Measurements from ENCODE around the gene RGL3. TPM values are rescaled to one million over a fixed set of nuclear protein-coding genes. Genes with fewer than 3 reads are reported as not detected.
A peak's percentile ranks its signal among the peaks of the same experiment; 100 is the strongest.

RGL3 gene
- total and polyA plus RNA-seq, 9 of the 15 experiments (the other 6 are each of a cell fraction or from before 2014, with no cell fraction given), result 0.12 to 0.61 (median 0.32) TPM; not detected in 4

DNA sequence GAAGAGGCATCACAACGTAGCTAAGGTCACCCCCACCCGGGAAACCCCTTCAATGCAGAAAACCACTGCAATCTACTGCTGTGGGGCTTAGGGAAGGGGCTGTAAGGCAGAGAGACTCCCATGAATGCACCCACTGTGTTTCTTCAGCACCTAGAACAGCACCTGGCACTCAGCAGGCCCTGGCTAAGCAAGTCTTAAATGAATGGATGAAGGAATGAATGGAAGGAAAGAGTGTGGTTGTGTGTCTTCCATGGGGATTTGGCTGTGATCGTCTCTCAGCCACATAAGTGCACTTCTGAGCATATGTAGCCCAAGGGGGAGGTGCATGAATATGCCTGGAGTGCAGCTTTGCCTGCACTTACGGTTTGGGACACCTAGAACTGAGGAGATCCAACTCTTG lies 69.9 kb downstream of the RGL3 start (continued):
- TF ChIP-seq POLR2AphosphoS5 (IDR thresholded peaks at IDR 0.05; ENCODE audit: control insufficient read depth, insufficient read depth, low read depth, low read length) (no peak), BACH1 (tag; IDR thresholded peaks at IDR 0.05) (no peak), PHF21A (IDR thresholded peaks at IDR 0.05; ENCODE audit: borderline replicate concordance, low read depth) (no peak), ZNF239 (CRISPR knock-in tag; IDR thresholded peaks at IDR 0.05) (no peak), ZNF24 (IDR thresholded peaks at IDR 0.05) (peak; percentile 36; the same call in 1 of the 2 replicates), FOXJ2 (tag; IDR thresholded peaks at IDR 0.05) (no peak), ZNF134 (CRISPR knock-in tag; conservative IDR thresholded peaks at IDR 0.05) (no peak), EHMT2 (IDR thresholded peaks at IDR 0.05) (peak; percentile 72), MIER1 (IDR thresholded peaks at IDR 0.05; ENCODE audit: low read depth) (peak; percentile 74), PURB (CRISPR knock-in tag; IDR thresholded peaks at IDR 0.05; ENCODE audit: low read depth) (no peak), XRCC4 (IDR thresholded peaks at IDR 0.05; ENCODE audit: extremely low read depth, insufficient read depth, insufficient read length) (no peak)
- TF ChIP-seq, protein P1, sequence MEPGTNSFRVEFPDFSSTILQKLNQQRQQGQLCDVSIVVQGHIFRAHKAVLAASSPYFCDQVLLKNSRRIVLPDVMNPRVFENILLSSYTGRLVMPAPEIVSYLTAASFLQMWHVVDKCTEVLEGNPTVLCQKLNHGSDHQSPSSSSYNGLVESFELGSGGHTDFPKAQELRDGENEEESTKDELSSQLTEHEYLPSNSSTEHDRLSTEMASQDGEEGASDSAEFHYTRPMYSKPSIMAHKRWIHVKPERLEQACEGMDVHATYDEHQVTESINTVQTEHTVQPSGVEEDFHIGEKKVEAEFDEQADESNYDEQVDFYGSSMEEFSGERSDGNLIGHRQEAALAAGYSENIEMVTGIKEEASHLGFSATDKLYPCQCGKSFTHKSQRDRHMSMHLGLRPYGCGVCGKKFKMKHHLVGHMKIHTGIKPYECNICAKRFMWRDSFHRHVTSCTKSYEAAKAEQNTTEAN (CRISPR knock-in tag; IDR thresholded peaks at IDR 0.05), result no peak
- TF ChIP-seq, protein P2, sequence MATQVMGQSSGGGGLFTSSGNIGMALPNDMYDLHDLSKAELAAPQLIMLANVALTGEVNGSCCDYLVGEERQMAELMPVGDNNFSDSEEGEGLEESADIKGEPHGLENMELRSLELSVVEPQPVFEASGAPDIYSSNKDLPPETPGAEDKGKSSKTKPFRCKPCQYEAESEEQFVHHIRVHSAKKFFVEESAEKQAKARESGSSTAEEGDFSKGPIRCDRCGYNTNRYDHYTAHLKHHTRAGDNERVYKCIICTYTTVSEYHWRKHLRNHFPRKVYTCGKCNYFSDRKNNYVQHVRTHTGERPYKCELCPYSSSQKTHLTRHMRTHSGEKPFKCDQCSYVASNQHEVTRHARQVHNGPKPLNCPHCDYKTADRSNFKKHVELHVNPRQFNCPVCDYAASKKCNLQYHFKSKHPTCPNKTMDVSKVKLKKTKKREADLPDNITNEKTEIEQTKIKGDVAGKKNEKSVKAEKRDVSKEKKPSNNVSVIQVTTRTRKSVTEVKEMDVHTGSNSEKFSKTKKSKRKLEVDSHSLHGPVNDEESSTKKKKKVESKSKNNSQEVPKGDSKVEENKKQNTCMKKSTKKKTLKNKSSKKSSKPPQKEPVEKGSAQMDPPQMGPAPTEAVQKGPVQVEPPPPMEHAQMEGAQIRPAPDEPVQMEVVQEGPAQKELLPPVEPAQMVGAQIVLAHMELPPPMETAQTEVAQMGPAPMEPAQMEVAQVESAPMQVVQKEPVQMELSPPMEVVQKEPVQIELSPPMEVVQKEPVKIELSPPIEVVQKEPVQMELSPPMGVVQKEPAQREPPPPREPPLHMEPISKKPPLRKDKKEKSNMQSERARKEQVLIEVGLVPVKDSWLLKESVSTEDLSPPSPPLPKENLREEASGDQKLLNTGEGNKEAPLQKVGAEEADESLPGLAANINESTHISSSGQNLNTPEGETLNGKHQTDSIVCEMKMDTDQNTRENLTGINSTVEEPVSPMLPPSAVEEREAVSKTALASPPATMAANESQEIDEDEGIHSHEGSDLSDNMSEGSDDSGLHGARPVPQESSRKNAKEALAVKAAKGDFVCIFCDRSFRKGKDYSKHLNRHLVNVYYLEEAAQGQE (IDR thresholded peaks at IDR 0.05; ENCODE audit: borderline replicate concordance), result peak; percentile 60; the same call in 1 of the 2 replicates
- TF ChIP-seq, protein P2 (CRISPR knock-in tag; IDR thresholded peaks at IDR 0.05; ENCODE audit: low read depth), result no peak
